BE2C (cell line): ENCODE measurements around the gene BCO2.
A peak's percentile ranks its signal among the peaks of the same experiment; 100 is the strongest.

Source experiments
- DNase-seq: peaks from one replicate; pipeline ENCODE4 v3.0.0-alpha.2; 2020
- H3K27me3 ChIP-seq: fragments of 250-450 bp; sonication (Bioruptor Pico); 2 replicates; pipeline ENCODE4 v1.5.1; 2020; ENCODE audit warnings: mild to moderate bottlenecking
- H3K36me3 ChIP-seq: fragments of 250-450 bp; sonication (Bioruptor Pico); 2 replicates; pipeline ENCODE4 v1.5.1; 2020; ENCODE audit warnings: mild to moderate bottlenecking
- H3K4me1 ChIP-seq: fragments of 250-450 bp; sonication (Bioruptor Pico); 2 replicates; pipeline ENCODE4 v1.5.1; 2020
- H3K4me3 ChIP-seq: 2 replicates; pipeline ENCODE4 v1.5.1; 2011; ENCODE audit warnings: low read depth, low read length
- H3K9me3 ChIP-seq: fragments of 250-450 bp; sonication (Bioruptor Pico); 2 replicates; pipeline ENCODE4 v1.5.1; 2020
- TF ChIP-seq, protein P1 (sequence below): IDR thresholded peaks from 2 replicates; pipeline ENCODE4 v1.5.1; 2012; ENCODE audit warnings: mild to moderate bottlenecking, low read depth, low read length

The BCO2 gene

DNA sequence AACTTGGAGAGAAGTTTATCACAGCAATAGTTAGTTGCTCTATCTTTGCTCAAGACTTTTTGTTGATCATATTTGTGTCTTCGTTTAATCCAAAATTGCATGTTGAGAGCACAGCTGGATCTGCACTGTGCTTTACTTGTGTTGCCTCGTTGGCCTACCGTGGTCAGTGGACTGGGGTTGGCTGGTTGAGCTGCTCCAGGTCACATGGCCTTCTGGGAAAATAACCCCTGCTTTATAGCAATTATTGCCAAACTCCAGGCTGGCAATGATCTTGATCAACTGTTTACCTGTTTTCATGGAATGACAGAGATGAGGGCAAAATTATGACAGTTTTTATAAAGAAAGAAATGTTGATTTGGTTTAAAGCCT is 91.1 kb downstream of the BCO2 start:
- peak; percentile 42 for DNase-seq
- TF ChIP-seq, protein P1, sequence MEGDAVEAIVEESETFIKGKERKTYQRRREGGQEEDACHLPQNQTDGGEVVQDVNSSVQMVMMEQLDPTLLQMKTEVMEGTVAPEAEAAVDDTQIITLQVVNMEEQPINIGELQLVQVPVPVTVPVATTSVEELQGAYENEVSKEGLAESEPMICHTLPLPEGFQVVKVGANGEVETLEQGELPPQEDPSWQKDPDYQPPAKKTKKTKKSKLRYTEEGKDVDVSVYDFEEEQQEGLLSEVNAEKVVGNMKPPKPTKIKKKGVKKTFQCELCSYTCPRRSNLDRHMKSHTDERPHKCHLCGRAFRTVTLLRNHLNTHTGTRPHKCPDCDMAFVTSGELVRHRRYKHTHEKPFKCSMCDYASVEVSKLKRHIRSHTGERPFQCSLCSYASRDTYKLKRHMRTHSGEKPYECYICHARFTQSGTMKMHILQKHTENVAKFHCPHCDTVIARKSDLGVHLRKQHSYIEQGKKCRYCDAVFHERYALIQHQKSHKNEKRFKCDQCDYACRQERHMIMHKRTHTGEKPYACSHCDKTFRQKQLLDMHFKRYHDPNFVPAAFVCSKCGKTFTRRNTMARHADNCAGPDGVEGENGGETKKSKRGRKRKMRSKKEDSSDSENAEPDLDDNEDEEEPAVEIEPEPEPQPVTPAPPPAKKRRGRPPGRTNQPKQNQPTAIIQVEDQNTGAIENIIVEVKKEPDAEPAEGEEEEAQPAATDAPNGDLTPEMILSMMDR = no peak
- Histone ChIP-seq H3K9me3 (no peaks in the 10 kb centered on the region), H3K4me1 (peaks cover 22% of the 10 kb centered on the region), H3K36me3 (no peaks in the 10 kb centered on the region), H3K27me3 (no peaks in the 10 kb centered on the region), H3K4me3 (no peak overlapping the region)

DNA sequence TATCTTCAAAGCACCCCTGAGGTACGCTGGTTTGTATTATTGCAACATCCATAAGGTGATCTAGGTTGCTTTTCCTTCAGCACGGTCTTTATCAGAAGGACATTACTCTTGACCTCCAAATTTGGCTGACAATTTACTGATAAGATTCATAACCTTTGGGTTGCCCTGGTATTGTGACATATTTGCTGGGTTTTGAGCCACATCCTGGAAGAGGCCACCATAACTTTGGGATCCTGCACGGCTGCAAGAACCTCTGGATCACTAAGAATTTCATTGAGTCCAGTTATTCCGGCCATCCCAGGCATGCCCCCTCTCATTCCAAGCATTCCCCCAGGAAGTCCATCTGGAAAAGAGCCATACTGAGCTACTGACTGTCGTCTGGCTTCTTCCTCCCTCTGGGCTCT is 91.9 kb downstream of the BCO2 start:
- peaks cover 22% of the 10 kb centered on the region for H3K4me1 ChIP-seq
- no peak overlapping the region for H3K4me3 ChIP-seq
- no peaks in the 10 kb centered on the region for H3K36me3 ChIP-seq
- no peaks in the 10 kb centered on the region for H3K27me3 ChIP-seq
- no peaks in the 10 kb centered on the region for H3K9me3 ChIP-seq
- DNase-seq = no peak
- TF ChIP-seq, protein P1 = no peak

DNA sequence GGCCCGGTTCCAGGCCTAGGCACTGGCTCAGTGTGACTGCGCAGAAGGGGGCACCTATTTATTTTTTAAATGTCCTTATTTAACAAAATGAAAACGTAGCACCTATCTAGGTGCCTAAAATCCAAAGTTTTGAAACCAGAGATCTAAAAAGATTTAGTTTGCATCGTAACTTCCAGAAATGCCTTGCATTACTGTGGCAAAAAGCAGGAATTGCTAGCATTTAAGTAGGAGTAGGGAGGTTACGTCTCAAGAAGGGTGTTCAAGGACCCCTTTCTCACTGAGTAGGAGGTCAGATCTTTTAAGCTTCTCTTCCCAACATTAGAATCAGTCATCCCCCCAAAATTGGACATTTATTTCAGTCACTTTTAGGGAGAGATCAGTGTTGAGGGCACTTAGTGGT is 93.1 kb downstream of the BCO2 start:
- H3K36me3 ChIP-seq = no peaks in the 10 kb centered on the region
- peaks cover 22% of the 10 kb centered on the region for H3K4me1 ChIP-seq
- TF ChIP-seq, protein P1 = no peak
- no peaks in the 10 kb centered on the region for H3K9me3 ChIP-seq
- H3K27me3 ChIP-seq = no peaks in the 10 kb centered on the region
- no peak for DNase-seq
- H3K4me3 ChIP-seq = no peak overlapping the region
